HG03460 (cell line): ENCODE measurements around the gene EDDM3A.

Source experiments
- ATAC-seq: cut with Tn5 transposase; IDR thresholded peaks from one replicate; pipeline ENCODE4 v1.9.1; 2021; ENCODE audit not compliant: unreplicated experiment

Gene EDDM3A

DNA sequence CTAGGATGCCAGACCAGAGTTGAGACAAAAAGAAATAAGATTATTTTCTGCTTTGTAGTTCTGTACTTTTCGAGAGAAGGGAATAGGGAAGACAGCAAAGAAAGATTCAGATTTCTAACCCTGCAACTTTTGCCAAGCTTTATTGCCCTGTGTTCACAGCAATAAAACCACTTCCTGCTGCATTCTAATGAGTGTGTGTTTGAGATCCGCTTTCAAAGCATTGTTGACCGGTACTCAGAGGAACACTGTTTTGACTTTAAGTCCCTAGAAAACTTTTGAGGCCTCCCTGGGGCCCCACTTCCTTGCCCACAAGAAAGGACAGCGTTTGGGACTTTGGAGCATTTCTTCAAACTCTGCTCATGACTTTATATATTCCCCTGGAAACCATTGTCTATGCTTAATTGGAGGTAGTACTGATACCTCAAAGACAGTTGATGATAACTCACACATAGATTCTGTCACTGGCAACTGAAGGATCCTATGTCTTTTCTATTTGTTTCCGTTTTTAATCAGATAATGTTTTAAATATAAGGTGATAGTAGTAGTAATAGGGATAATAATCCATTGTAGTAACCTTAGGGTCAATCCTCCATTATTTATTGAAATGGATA, 36.7 kb downstream of the EDDM3A start:
- ATAC-seq = peak; percentile 49

DNA sequence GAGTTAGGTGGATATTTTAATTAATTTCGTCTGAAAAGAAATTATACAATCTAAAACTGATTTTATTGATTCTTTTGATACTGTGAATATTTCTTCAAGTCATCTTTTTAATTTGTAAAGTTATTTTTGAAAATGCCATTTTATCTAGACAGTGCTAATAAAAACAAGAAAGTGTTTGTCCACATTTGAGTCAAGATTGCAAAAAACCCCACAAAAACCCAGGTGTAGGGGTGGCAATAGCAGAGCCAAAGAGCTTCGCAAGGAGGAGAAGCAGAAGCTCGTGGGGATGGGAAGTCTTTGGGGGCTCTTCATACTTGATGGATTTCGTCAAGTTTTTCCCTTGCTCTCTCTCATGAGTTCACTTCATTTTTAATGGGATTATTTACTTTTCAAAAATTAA, 41.3 kb downstream of the EDDM3A start:
- no peak for ATAC-seq

GRCh38 chr14:20789230-20789813, 43.6 kb downstream of the EDDM3A start:
- ATAC-seq = no peak

DNA sequence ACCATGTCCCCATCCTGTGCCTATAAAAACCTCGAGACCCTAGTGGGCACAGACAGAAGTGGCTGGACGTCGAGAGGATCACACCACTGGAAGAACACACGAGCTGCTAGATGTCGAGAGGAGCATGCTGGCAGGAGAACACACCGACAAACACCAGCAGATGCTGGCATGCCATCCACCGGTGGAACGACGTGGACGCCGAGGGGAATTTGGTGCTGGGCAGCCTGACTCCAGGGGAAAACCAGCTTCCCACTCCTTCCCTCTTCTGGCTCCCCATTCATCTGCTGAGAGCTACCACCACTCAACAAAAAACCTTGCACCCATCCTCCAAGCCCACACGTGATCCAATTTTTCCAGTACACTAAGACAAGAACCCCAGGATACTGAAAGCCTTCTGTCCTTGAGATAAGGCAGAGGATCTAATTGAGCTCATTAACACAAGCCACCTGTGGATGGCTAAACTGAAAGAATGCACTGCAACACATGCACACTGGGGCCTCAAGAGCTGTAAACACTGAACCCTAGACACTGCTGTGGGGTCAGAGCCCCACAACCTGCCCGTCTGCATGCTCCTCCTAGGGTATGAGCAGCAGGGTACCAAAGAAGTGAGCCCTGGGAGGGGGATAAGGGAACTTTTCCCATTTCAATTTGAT, 44.9 kb downstream of the EDDM3A start:
- no peak for ATAC-seq

- no peak for ATAC-seq
Measured at GRCh38 chr14:20791187-20791586, 45.5 kb downstream of the EDDM3A start.

DNA sequence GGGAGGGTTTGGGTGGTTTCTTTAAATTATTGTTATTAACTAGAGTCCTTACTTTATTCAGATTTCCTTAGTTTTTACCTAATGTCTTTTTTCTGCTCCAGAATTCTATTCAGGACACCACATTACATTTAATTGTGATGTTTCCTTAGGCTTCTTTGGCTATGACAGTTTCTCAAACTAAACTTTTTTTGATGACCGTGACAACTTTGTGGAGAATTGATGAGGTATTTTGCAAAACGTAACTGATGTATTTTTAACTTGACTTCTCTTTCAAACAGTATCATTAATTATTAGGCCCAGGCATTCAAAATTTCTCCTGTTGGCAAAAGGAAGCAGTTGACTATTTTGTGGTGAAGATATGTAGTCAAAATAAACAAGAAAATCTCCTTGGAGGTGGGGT, 45.9 kb downstream of the EDDM3A start:
- ATAC-seq = no peak

DNA sequence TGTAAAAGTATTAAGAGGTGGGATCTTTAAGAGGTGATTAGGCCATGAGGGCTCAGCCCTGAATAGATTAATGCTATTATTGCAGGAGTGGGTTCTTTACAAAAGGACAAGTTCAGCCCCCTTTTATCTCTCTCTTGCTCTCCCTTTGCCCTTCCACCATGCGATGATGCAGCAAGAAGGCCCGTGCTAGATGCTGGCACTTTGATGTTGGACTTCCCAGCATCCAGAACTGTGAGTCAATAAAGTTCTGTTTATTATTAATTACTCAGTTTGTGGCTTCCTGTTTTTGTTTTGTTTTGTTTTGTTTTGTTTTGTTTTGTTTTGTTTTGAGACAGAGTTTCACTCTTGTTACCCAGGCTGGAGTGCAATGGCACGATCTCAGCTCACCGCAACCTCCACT, 46.9 kb downstream of the EDDM3A start:
- no peak for ATAC-seq

DNA sequence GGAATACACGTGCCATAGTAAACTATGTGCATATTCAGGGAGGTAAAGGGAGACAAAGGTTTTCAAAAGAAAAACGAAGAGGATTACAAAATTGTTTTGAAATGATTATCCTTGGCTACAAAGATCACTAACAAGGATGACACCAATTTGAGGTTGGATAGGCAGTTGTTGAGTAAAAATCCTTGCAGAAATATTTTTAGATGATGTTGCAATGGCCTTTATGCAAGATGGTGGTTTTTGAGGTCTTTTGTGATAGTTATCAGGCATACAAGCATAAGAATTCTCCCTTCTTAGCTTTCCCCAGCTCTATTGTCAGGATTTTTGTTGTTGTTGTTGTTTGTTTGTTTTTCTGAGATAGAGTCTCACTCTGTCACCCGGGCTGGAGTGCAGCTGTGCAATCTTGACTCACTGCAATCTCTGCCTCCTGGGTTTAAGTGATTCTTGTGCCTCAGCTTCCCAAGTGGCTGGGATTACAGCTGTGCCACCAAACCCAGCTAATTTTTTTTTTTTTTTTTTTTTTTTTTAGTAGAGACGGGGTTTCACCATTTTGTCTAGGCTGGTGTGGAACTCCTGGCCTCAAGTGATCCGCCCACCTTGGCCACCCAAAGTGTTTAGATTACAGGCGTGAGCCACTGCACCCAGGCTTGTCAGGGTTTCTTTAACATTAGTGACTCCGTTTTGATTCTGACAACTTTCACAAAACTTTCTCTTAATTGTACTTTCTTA, 49.1 kb downstream of the EDDM3A start:
- no peak for ATAC-seq

DNA sequence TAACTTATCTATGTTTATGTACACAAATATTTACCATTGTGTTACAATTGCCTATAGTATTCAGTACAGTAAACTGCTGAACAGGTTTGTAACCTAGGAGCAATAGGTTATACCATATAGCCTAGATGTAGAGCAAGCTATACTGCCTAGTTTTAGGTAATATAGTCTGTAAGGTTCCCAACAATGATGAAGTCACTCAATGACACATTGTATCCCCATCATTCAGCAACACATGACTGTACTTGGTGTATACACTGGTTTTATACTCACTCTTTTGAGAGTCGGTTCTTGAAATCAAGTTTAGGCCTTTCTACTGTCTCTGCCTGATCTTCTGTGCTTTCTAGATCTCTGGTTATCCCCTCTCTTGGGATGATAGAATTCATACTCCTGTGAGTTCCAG, 51.5 kb downstream of the EDDM3A start:
- no peak for ATAC-seq
